Measurements from ENCODE around the gene TEX48.

The TEX48 gene

GRCh38 chr9:114666851-114667250, 15.1 kb downstream of the TEX48 start:
- no peak for DNase-seq (ENCODE audit: low read depth, low spot score)

- DNase-seq (ENCODE audit: low read depth, low spot score): no peak
These were observed 15.6 kb downstream of the TEX48 start for GRCh38 chr9:114666401-114666800.

GRCh38 chr9:114664181-114664580, 17.8 kb downstream of the TEX48 start:
- DNase-seq (ENCODE audit: low read depth, low spot score): no peak

DNA sequence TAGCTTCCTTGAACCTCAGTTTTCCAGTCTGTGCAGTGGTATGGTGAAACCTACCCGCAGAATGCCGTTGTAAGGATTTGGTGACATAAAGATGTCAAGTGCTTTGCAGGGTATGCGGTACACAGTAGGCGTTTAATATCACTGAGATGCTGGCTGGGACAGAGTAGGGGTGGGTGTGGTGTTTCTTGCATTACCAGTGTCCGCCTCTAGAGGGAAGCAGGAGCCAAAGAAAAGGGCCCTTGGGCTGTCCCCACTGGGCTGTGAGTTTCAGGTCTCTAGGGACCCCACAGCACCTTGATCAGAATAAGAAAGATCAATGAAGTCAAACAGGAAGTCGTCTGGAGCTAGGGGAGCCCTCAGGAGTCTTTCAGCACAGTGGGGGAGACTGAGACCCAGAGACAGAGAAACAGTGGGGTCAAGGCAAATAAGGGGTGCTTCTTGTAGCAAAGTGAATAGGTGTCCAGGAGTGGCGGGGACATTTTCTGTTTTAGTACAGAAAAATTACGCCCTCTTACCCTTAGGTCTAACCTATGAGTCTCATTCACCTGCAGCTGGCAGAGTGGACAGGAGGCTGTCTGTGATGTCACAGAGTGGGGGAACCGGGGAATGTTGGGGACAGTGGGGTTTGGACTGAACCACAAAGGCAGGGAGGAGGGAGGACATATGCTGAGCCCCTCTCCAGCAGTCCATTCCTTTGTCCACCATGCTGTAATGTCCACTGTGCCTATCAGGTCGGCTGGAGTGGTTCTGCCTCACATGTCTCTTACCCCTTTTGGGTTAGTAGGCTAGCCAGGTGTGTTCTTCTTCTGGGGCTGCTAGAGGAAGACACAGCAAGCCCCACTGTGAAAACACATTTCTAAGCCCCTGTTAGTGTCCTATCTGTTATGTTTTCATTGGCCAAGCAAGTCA, 19.7 kb downstream of the TEX48 start:
- DNase-seq (ENCODE audit: low read depth, low spot score): peak; percentile 78

GRCh38 chr9:114657705-114658104, 24.3 kb downstream of the TEX48 start, which contains the start of gene TEX53:
TSS of gene TEX53 (minus strand) at chr9:114657805. CDS start at chr9:114657774, 31 bp downstream.
- DNase-seq (ENCODE audit: low read depth, low spot score): no peak

- no peak for DNase-seq (ENCODE audit: low read depth, low spot score)
These were observed 25.7 kb downstream of the TEX48 start for GRCh38 chr9:114656301-114656700.

- DNase-seq (ENCODE audit: low read depth, low spot score): no peak
These were observed 26.3 kb downstream of the TEX48 start for GRCh38 chr9:114655689-114656088.

DNA sequence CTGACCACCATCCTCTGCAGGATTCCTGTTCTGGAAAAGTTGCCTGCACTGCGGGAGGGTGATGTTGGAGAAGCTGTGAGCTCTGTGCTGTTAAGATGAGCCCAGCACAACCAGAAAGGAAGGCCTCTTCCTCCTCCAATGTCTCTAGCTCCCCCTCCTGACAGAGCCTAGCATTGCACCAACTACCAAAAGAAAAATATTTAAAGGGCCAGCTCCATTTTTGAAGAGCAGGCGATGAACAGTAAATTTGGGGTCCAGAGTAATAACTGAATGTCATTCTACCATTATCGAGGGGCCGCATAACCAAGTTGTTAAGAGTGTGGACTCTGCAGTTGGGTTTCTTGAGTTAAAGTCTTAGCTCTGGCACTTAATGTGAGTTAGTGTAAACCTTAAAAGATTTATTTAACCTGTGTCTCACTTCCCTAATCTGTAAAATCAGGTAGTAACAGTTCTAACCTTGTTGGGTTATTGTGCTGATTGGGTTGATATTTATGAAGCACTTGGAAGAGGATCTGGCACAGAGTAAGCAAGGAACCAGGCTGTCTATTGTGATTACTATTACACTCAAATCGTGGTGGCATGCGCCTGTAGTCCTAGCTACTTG, 28.3 kb downstream of the TEX48 start:
- DNase-seq (ENCODE audit: low read depth, low spot score): peak; percentile 84

DNA sequence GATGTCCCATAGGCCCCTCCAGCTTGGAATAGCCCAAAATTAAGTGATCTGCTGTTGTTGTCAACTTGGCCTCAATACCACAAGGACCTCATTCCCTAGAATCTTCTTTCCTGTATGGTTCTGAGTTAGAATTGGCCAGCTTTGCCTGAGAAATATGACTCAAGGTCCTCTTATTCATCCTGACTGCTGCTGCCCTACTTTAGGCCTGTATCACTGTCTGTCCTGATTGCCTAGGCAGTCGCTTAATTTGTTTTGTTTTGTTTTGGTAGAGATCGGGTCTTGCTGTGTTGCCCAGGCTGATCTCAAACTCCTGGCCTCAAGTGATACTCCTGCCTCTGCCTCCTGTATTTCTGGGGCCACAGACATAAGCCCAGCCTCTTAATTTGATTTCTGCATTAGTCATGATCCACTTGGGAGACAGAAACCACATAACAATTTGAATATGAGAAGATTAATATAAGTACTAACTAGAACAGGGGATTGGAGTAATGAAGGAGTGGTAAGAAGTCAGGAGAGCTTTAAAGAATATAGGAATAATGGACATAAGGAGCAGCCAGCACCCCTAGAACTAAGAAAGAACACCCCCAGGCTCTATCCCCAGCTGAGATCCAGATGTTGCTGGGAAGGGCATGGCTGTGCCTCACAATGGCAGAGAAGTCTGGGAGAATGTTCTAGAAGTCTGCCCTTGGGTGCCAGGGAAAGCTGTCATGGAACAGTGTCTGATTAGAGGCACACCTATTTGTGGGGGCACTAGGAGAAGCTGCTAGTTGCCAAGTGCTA, 29.0 kb downstream of the TEX48 start:
- DNase-seq (ENCODE audit: low read depth, low spot score): no peak

DNA sequence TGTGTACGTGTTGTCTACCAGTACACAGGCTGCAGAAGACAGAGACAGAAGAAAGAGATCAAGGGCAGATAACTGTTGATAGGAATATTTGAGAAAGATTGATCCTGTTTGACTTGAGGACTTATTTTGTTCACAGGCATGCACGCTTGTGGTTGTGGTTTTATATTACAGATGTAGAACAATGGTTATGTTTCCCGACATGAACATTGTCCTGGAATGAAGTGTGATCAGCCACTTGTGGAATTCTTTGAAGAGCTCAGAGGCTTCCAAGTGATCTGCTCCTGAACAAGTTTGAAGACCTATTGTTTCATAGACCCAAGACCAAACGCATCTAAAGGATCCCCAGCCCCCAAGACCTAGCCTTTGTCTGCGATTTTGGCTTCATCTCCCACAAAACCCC, 38.1 kb downstream of the TEX48 start:
- DNase-seq (ENCODE audit: low read depth, low spot score): no peak

DNA sequence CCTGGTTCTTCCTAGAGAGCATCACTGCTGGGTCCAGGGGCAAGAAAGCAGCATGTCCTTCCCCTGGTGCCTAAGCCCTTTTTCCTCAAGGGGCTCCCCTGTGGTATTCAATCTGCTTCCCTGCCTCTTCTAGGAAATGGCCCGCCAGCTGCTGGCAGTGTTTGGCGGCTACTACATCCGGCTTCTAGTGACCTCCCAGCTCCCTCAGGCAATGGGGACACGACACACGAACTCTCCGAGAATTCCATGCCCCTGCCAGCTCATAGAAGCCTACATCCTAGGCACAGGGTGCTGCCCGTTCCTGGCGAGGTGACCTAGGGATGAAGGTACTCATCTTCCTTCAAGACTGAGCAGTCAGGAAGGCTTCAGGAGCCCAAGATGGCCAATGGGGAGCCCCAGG, 39.0 kb downstream of the TEX48 start:
- DNase-seq (ENCODE audit: low read depth, low spot score): no peak

- no peak for DNase-seq (ENCODE audit: low read depth, low spot score)
These were observed 40.0 kb downstream of the TEX48 start for GRCh38 chr9:114641967-114642366.

DNA sequence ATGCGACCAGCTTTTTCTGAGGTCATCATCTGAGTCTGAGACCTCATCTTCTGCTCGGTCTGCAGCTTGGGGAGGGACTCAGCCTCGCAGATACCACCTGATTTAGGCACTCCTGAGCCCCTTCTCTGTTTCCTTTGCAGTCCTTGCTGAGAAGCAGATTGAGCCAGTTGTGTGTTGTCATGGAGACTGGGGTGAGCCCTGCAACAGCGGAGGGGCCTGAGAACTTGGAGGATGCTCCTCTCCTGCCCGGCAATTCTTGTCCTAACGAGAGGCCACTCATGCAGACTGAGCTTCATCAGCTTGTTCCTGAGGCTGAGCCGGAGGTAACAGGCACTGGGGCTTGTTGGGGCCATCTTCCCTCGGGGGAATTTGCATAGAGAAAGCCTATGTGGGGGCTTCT, 43.6 kb downstream of the TEX48 start:
- DNase-seq (ENCODE audit: low read depth, low spot score): no peak

DNA sequence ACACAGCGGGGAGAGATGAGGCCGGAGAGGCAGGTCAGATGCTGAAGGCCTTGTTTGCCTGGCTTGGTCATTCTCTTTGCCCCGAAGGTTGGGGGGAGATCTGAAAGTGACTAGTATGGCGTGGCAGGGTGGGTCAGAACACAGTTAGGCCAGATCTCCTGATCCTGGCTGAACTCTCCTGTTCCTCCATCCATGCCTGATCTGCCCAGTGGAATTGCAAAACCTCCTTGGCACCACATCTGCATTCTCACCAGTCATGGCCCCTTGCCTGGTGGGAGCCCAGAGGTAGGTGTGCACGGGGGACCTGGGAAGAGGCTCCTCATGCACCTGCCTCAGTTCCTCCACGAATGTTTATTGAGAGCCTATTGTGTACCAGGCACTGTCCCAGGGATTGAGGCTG, 47.6 kb downstream of the TEX48 start:
- DNase-seq (ENCODE audit: low read depth, low spot score): no peak

DNA sequence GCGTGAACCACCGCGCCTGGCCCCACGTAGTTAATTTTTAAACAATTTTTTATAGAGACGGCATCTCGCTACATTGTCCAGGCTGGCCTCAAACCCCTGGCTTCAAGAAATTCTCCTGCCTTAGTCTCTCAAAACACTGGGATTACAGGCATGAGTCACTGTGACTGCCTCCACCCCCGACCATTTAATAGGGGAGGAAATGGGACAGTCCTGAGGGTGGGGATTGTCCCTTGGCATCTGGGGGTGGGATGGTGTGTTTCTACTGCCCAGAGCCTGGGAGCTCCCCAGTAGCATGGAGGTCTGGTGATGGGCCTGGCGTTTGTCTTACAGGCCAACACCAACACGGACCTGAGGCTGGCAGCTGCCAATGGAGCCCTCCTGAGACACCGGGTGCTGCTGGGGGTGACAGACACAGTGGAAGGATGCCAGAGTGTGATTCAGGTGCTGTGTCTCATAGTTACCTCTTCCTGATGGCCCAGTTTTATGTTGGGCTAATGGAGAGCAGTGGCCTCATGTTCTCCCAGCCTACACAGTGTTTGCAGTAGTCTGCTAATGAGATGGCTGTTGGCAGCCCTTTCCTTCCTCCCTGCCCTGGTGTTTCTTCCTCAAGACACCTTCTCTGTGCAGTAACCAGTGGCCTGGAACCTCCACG, 48.4 kb downstream of the TEX48 start:
- DNase-seq (ENCODE audit: low read depth, low spot score): no peak

DNA sequence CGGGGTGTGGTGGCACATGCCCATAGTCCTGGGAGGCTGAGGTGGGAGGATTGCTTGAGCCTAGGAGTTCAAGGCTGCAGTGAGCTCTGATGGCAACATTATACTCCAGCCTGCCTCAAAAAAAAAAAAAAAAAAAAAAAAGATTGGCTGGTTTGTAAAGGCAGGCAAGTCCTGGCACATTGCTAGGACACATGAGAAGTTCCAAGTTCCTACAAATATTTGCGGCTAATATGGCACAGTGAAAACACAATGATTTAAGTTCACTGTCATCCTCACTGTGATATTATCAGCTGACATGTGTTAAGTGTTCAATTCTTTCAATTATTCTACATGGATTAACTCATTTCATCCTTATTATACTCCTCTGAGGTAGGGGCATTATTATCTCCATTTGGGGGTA, 50.8 kb downstream of the TEX48 start:
- no peak for DNase-seq (ENCODE audit: low read depth, low spot score)

DNA sequence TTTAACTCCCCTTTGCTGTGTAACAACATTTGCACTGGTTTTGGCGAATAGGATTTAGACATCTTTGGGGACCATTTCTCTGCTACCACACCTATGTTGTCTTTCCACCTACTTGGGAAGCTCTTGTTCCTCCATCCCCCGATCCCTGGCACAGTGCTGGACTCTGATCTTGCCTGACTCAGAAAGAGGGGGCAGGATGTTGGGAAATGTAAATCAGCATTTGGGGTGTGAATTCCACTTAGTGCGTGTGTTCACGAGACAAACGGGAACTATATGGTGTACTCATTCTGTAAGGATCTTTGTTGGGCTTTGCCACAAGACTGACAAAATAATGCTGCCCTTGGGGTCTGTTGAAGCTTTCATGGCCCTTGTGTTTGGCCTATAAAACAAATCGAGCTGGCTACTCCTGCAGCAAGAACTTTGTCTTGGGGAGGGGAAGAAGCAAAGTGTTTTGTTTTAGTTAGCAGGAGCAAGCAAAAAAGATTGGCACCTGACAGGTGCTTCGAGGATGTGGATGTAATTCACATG, 52.4 kb downstream of the TEX48 start:
- DNase-seq (ENCODE audit: low read depth, low spot score): no peak

GRCh38 chr9:114627553-114627952, 54.4 kb downstream of the TEX48 start:
- DNase-seq (ENCODE audit: low read depth, low spot score): no peak

DNA sequence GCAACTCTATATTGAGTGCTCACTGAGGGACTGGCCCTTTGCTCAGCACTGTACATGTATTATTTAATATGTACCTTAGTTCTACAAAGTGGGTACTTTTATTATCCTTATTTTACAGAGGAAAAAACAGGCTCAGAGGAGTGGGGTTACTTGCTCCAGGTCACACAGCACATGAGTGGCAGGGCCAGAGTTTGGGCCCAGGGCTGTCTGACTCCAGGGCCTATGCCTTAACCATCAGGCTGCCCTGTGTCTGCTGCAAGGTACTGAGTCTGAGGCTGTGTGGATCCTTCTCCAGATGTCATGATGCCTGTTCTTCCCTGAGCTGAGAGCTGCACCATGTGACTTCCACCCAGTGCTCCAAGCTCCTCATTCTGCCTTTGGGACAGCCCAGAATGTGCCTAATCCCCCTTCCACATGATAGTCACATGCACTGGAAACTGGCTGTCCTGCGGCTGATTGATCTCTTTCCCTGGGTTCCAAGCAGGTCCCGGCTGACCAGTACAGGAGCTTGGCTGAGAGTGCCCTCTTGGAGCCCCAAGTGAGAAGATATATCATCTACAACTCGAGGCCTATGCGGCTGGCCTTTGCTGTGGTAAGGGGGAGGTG, 55.5 kb downstream of the TEX48 start:
- no peak for DNase-seq (ENCODE audit: low read depth, low spot score)

- no peak for DNase-seq (ENCODE audit: low read depth, low spot score)
These were observed 57.3 kb downstream of the TEX48 start for GRCh38 chr9:114624677-114625076.

GRCh38 chr9:114621975-114622609, 59.9 kb downstream of the TEX48 start:
- DNase-seq (ENCODE audit: low read depth, low spot score): no peak

Data from ELF-1 (cell line).